ENCODE data around the gene ZCCHC24.

ZCCHC24 gene

GRCh38 chr10:79463578-79464496, 18.4 kb upstream of the ZCCHC24 start:
- TF ChIP-seq CTCF (IDR thresholded peaks at IDR 0.05; ENCODE audit: poor library complexity, severe bottlenecking), result no peak
- Histone ChIP-seq H3K36me3 (ENCODE audit: low read depth) (no peaks in the 10 kb centered on the region), H3K4me1 (ENCODE audit: insufficient read depth, poor library complexity, severe bottlenecking) (no peaks in the 10 kb centered on the region), H3K9me3 (ENCODE audit: severe bottlenecking) (no peaks in the 10 kb centered on the region), H3K27ac (ENCODE audit: poor library complexity, severe bottlenecking) (no peak overlapping the region), H3K4me3 (ENCODE audit: severe bottlenecking) (no peak overlapping the region), H3K27me3 (ENCODE audit: insufficient read depth, poor library complexity, severe bottlenecking) (no peaks in the 10 kb centered on the region)
- ATAC-seq (ENCODE audit: low read depth) (no peak), DNase-seq (ENCODE audit: low spot score) (no peak)

- H3K36me3 ChIP-seq (ENCODE audit: low read depth), result no peaks in the 10 kb centered on the region
These were observed 15.3 kb upstream of the ZCCHC24 start for GRCh38 chr10:79460687-79461086.

GRCh38 chr10:79459243-79459642, 13.8 kb upstream of the ZCCHC24 start:
- Histone ChIP-seq H3K36me3 (ENCODE audit: low read depth) (no peaks in the 10 kb centered on the region), H3K4me1 (ENCODE audit: insufficient read depth, poor library complexity, severe bottlenecking) (no peaks in the 10 kb centered on the region), H3K4me3 (ENCODE audit: severe bottlenecking) (no peak overlapping the region), H3K27ac (ENCODE audit: poor library complexity, severe bottlenecking) (no peak overlapping the region), H3K9me3 (ENCODE audit: severe bottlenecking) (no peaks in the 10 kb centered on the region), H3K27me3 (ENCODE audit: insufficient read depth, poor library complexity, severe bottlenecking) (no peaks in the 10 kb centered on the region)
- DNase-seq (ENCODE audit: low spot score), result no peak
- ATAC-seq (ENCODE audit: low read depth), result no peak
- TF ChIP-seq CTCF (IDR thresholded peaks at IDR 0.05; ENCODE audit: poor library complexity, severe bottlenecking), result no peak

More at GRCh38 chr10:79460687-79461086, 15.3 kb upstream of the ZCCHC24 start:
- Histone ChIP-seq H3K9me3 (ENCODE audit: severe bottlenecking) (no peaks in the 10 kb centered on the region), H3K4me3 (ENCODE audit: severe bottlenecking) (no peak overlapping the region), H3K4me1 (ENCODE audit: insufficient read depth, poor library complexity, severe bottlenecking) (no peaks in the 10 kb centered on the region), H3K27ac (ENCODE audit: poor library complexity, severe bottlenecking) (no peak overlapping the region), H3K27me3 (ENCODE audit: insufficient read depth, poor library complexity, severe bottlenecking) (no peaks in the 10 kb centered on the region)
- TF ChIP-seq CTCF (IDR thresholded peaks at IDR 0.05; ENCODE audit: poor library complexity, severe bottlenecking), result no peak
- ATAC-seq (ENCODE audit: low read depth), result no peak
- DNase-seq (ENCODE audit: low spot score), result no peak

- DNase-seq (ENCODE audit: low spot score) (no peak), ATAC-seq (ENCODE audit: low read depth) (no peak)
- no peak for TF ChIP-seq CTCF (IDR thresholded peaks at IDR 0.05; ENCODE audit: poor library complexity, severe bottlenecking)
- Histone ChIP-seq H3K27me3 (ENCODE audit: insufficient read depth, poor library complexity, severe bottlenecking) (no peaks in the 10 kb centered on the region), H3K9me3 (ENCODE audit: severe bottlenecking) (no peaks in the 10 kb centered on the region), H3K36me3 (ENCODE audit: low read depth) (no peaks in the 10 kb centered on the region), H3K27ac (ENCODE audit: poor library complexity, severe bottlenecking) (no peak overlapping the region), H3K4me3 (ENCODE audit: severe bottlenecking) (no peak overlapping the region), H3K4me1 (ENCODE audit: insufficient read depth, poor library complexity, severe bottlenecking) (peaks cover 3% of the 10 kb centered on the region)
These were observed 13.1 kb upstream of the ZCCHC24 start for GRCh38 chr10:79458483-79458882.

- no peak overlapping the region for H3K27ac ChIP-seq (ENCODE audit: poor library complexity, severe bottlenecking)
- TF ChIP-seq CTCF (IDR thresholded peaks at IDR 0.05; ENCODE audit: poor library complexity, severe bottlenecking), result no peak
- no peaks in the 10 kb centered on the region for H3K36me3 ChIP-seq (ENCODE audit: low read depth)
- H3K27me3 ChIP-seq (ENCODE audit: insufficient read depth, poor library complexity, severe bottlenecking), result no peaks in the 10 kb centered on the region
- H3K4me3 ChIP-seq (ENCODE audit: severe bottlenecking), result no peak overlapping the region
- peaks cover 4% of the 10 kb centered on the region for H3K4me1 ChIP-seq (ENCODE audit: insufficient read depth, poor library complexity, severe bottlenecking)
- ATAC-seq (ENCODE audit: low read depth) (no peak), DNase-seq (ENCODE audit: low spot score) (no peak)
- H3K9me3 ChIP-seq (ENCODE audit: severe bottlenecking), result no peaks in the 10 kb centered on the region
These were observed 11.9 kb upstream of the ZCCHC24 start for GRCh38 chr10:79457256-79457785.

All from RWPE2 (cell line).